GM12875 (cell line): ENCODE measurements around the gene LEMD1.

Experiments
- H3K4me3 ChIP-seq: one replicate; pipeline ENCODE4 v1.5.1; 2011; ENCODE audit warnings: low read depth, low read length, control low read depth
- CTCF ChIP-seq: IDR thresholded peaks from 2 replicates; pipeline ENCODE4 v1.5.1; 2011; ENCODE audit warnings: low read depth, mild to moderate bottlenecking, control low read depth, inconsistent platforms, low read length, moderate library complexity, borderline replicate concordance; ENCODE audit not compliant: insufficient read depth

The LEMD1 gene

GRCh38 chr1:205421798-205422197 lies at the start of gene LEMD1:
TSS of gene LEMD1 (minus strand) at chr1:205422056. CDS start at chr1:205420536, 1,520 bp downstream.
- no peak for TF ChIP-seq CTCF
- H3K4me3 ChIP-seq = no peak within 1 kb of the TSS

- TF ChIP-seq CTCF = no peak
- no peak overlapping the region for H3K4me3 ChIP-seq
These were observed 48.3 kb upstream of the LEMD1 start for GRCh38 chr1:205470131-205470530.

GRCh38 chr1:205466595-205467220 lies 44.9 kb upstream of the LEMD1 start:
- H3K4me3 ChIP-seq = no peak overlapping the region

GRCh38 chr1:205465392-205465791 lies 43.5 kb upstream of the LEMD1 start:
- no peak overlapping the region for H3K4me3 ChIP-seq
- TF ChIP-seq CTCF = no peak

More at GRCh38 chr1:205466595-205467220, 44.9 kb upstream of the LEMD1 start:
- no peak for TF ChIP-seq CTCF

- TF ChIP-seq CTCF = no peak
- no peak overlapping the region for H3K4me3 ChIP-seq
These were observed 37.1 kb upstream of the LEMD1 start for GRCh38 chr1:205458777-205459566.

GRCh38 chr1:205456868-205457745 lies 35.3 kb upstream of the LEMD1 start:
- H3K4me3 ChIP-seq = no peak overlapping the region
- no peak for TF ChIP-seq CTCF
